22Rv1 (cell line): ENCODE measurements around the gene HADH.

Experiments
- H3K27ac ChIP-seq: fragments of 450-650 bp; 2 replicates; pipeline ENCODE4 v1.5.1; 2017
- ZFX ChIP-seq: fragments of 450-650 bp; IDR thresholded peaks from 2 replicates; pipeline ENCODE4 v1.6.1; 2017; ENCODE audit warnings: antibody characterized with exemption, borderline replicate concordance
- TF ChIP-seq, protein P1 (sequence below): fragments of 450-650 bp; IDR thresholded peaks from 2 replicates; pipeline ENCODE4 v1.5.1; 2017; ENCODE audit warnings: mild to moderate bottlenecking

Gene HADH

DNA sequence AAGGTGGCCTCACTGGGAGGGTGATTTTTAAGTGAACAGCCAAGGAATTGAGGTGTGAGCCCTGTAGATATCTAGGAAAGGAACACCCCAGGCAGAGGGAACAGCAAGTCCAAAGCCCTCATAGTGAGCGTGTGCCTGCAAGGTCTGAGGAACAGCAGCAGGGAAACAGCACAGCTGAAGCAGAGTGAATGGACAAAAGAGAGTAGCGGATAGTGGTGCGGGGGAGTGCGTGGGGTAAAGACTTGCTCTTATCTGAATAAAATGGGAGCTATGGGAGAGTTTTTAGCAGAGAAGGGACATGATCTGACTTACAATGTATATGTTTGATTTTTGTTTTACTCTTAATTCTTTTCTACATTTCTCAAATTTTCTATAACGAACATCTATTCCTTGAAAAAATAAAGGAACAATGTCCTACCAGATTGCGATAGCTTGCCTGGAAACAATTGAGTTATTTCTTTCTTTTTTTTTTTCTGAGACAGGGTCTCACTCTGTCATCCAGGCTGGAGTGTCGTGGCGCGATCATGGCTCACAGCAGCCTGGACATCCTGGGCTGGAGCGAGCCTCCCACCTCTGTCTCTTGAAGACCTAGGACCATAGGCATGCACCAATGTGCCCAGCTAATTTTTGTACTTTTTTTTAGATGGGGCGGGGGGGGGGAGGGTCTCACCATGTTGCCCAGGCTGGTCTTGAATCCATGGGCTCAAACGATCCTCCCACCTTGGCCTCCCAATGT lies 19.5 kb upstream of the HADH start:
- TF ChIP-seq ZFX = no peak
- TF ChIP-seq, protein P1, sequence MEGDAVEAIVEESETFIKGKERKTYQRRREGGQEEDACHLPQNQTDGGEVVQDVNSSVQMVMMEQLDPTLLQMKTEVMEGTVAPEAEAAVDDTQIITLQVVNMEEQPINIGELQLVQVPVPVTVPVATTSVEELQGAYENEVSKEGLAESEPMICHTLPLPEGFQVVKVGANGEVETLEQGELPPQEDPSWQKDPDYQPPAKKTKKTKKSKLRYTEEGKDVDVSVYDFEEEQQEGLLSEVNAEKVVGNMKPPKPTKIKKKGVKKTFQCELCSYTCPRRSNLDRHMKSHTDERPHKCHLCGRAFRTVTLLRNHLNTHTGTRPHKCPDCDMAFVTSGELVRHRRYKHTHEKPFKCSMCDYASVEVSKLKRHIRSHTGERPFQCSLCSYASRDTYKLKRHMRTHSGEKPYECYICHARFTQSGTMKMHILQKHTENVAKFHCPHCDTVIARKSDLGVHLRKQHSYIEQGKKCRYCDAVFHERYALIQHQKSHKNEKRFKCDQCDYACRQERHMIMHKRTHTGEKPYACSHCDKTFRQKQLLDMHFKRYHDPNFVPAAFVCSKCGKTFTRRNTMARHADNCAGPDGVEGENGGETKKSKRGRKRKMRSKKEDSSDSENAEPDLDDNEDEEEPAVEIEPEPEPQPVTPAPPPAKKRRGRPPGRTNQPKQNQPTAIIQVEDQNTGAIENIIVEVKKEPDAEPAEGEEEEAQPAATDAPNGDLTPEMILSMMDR = no peak
- no peak overlapping the region for H3K27ac ChIP-seq

GRCh38 chr4:107972605-107973004 lies 17.1 kb upstream of the HADH start:
- no peak for TF ChIP-seq ZFX
- TF ChIP-seq, protein P1 = no peak
- H3K27ac ChIP-seq = no peak overlapping the region

- TF ChIP-seq ZFX = no peak
- TF ChIP-seq, protein P1 = no peak
- no peak overlapping the region for H3K27ac ChIP-seq
These were observed 15.2 kb upstream of the HADH start for GRCh38 chr4:107974523-107974922.

GRCh38 chr4:107977482-107977881 lies 12.2 kb upstream of the HADH start:
- no peak for TF ChIP-seq ZFX
- TF ChIP-seq, protein P1 = no peak

DNA sequence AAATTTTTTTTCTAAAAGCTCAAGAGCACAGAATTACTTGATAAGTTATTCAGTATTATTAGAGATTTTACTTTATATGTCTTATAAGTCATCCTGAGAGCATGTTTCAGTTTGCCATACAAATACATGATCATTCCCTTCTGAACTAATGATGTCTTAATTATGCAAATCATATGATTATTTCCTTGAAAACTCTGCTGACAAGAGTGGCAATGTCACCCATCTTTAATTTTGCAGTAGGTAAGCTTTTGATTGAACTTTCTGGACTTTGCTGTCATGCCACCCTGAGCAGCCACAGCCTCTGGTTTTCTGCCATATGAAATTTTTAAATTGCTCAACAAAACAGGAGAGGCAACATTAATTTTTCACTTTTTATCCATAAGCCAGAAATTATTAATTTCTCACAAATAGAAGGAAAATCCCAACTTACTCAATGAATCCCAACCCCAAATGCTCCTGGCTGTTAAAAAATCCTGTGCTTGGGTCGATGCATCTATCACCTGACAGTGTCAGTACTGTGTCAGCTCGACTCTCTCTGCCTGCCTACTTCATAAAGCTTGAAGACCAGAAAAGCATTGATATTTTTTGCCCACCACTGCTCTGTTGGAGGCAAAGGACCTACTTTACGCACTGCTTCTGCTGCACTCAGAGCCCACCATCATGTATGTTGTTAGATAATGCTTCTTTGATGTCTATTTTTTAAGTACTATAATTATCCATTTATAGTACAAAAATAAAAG lies 11.6 kb upstream of the HADH start:
- TF ChIP-seq, protein P1 = no peak
- TF ChIP-seq ZFX = no peak
- H3K27ac ChIP-seq = no peak overlapping the region

More at GRCh38 chr4:107977482-107977881, 12.2 kb upstream of the HADH start:
- H3K27ac ChIP-seq = no peak overlapping the region

DNA sequence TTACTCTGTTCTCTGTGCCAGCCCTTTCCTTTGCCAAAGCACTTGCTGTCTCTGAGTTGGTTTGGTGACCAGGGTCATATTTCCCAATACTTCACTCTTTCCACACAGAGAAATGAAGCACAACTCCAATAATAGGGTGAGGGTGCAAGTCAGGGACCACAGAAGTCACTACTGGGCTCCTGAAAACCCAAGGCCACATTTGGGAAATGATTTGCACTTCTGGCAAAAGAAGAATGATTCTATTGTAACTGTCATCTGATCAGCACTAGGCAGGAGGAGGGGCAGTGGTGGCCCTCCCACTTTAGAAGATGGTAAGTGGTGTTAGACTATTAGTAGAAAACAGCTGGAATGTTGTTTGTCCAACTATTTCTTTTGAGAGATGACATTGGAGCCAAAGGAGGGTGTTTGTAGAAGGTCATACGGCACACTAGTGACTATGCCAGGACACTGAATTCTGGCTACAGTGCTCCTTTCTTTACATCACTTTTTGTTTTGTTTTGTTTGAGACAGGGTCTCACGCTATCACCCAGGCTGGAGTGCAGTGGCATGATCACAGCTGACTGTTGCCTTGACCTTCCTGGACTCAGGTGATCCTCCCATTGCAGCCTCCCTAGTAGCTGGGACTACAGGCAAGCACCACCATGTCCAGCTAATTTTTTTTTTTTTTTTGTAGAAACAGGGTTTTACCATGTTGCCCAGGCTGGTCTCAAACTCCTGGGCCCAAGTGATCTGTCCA lies 10.8 kb upstream of the HADH start:
- TF ChIP-seq ZFX = no peak
- TF ChIP-seq, protein P1 = no peak
- no peak overlapping the region for H3K27ac ChIP-seq
